ENCODE measurements around the gene DMP1. TPM values are rescaled to one million over a fixed set of nuclear protein-coding genes. Genes with fewer than 3 reads are reported as not detected.

Gene DMP1
- total and polyA plus RNA-seq, 2 of the 13 experiments (the other 11 are each of a cell fraction or from before 2014, with no cell fraction given): not detected

DNA sequence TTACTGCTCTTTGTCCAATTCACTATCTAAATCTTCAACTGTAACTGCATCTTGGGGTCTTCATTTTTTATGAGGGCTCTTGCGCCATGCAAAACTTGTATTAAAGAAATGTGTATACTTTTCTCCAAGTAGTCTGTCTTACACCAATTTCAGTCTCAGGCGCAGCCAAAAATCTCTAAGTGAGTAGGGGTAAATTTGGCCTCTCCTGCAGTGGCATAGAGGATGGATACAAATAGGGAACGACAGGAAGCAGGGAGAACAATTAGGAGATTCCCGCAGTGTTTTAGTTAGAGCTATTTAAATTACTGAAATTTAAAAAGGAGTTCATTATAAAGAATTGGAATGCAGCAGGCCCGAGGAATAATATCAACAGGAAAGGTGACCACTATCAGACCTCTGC lies 30.2 kb downstream of the DMP1 start (continued):
- TF ChIP-seq SYNCRIP (IDR thresholded peaks at IDR 0.05; ENCODE audit: insufficient read depth, low read depth, low read length) (no peak), ZSCAN9 (CRISPR knock-in tag; IDR thresholded peaks at IDR 0.05; ENCODE audit: borderline replicate concordance) (no peak), ZBTB1 (CRISPR knock-in tag; IDR thresholded peaks at IDR 0.05; ENCODE audit: borderline replicate concordance) (no peak), ZFYVE20 (CRISPR knock-in tag; IDR thresholded peaks at IDR 0.05; ENCODE audit: borderline replicate concordance, low read depth) (no peak)

DNA sequence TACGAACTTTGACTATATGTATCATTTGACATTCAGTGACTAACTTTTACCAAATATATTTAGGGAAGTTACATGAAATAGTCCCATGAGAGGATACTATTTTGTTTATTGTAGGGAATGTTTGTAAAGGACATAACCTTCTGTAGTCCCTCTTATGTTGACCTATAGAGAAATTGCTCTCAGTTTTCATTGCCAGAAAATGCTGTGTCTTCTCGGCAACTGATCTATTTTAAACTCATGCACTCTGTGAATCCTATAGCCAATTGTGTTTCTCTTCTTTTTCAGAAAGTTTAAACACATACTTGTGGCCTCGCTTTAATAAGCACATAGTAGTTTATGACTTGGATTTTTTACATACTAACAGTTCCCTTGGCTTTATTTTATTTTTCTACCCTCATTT lies 38.2 kb downstream of the DMP1 start:
- ATAC-seq (no peak), FAIRE-seq (no peak), DNase-seq (ENCODE audit: low spot score) (no peak)
- Histone ChIP-seq H4K20me1 (ENCODE audit: insufficient read depth, low read length) (no peaks in the 10 kb centered on the region), H3K79me2 (ENCODE audit: insufficient read depth, low read length) (no peaks in the 10 kb centered on the region), H2AFZ (ENCODE audit: low read length) (no peak overlapping the region), H3K9ac (ENCODE audit: insufficient read depth, low read depth, low read length) (no peak overlapping the region), H3K27me3 (ENCODE audit: control insufficient read depth in 1 of 2, insufficient read depth in 2 of 2, low read length in 2 of 2) (peaks cover 0 to 10% of the 10 kb centered on the region in 2 experiments; a peak in 1 of 5 replicates), H3K4me3 (replicated peaks in 1 of 3; ENCODE audit: insufficient read depth in 1 of 3, low read depth in 2 of 3, low read length in 3 of 3) (no peak overlapping the region), H3K4me1 (ENCODE audit: insufficient read depth, low read length) (no peaks in the 10 kb centered on the region), H3K36me3 (replicated peaks in 1 of 2; ENCODE audit: control insufficient read depth in 1 of 2, insufficient read depth in 2 of 2, low read length in 2 of 2) (no peaks in the 10 kb centered on the region), H3K4me2 (ENCODE audit: low read depth, low read length) (no peak overlapping the region), H3K9me3 (ENCODE audit: low read length) (peaks cover 15% of the 10 kb centered on the region), H3K27ac (ENCODE audit: extremely low read length, insufficient read depth, low read length) (no peak overlapping the region)
- POLR2A ChIA-PET: no interaction called here
- in situ Hi-C loops (cut with HindIII; ENCODE audit: extremely low pct_ligation_motif_present, low pct_unique_long_range_greater_than_20kb) (loop anchor here (25.0 kb wide), 1 partner anchor 299 kb away; the partner anchor contains the start of gene SPP1), intact Hi-C loops (cut with micrococcal nuclease; ENCODE audit: unreplicated experiment) (no loop called here)
- 0% methylated on average over 3 of the region's 3 CpGs for WGBS (ENCODE audit: low lambda C conversion rate)
- no peak for TF ChIP-seq ZNF530 (CRISPR knock-in tag; IDR thresholded peaks at IDR 0.05; ENCODE audit: low read depth)
- no peak for TF ChIP-seq PCBP1 (IDR thresholded peaks at IDR 0.05; ENCODE audit: borderline replicate concordance, low read depth, low read length)
- TF ChIP-seq, protein P1, sequence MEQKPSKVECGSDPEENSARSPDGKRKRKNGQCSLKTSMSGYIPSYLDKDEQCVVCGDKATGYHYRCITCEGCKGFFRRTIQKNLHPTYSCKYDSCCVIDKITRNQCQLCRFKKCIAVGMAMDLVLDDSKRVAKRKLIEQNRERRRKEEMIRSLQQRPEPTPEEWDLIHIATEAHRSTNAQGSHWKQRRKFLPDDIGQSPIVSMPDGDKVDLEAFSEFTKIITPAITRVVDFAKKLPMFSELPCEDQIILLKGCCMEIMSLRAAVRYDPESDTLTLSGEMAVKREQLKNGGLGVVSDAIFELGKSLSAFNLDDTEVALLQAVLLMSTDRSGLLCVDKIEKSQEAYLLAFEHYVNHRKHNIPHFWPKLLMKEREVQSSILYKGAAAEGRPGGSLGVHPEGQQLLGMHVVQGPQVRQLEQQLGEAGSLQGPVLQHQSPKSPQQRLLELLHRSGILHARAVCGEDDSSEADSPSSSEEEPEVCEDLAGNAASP (CRISPR knock-in tag; IDR thresholded peaks at IDR 0.05; ENCODE audit: borderline replicate concordance): no peak
- no peak for TF ChIP-seq ZNF841 (CRISPR knock-in tag; IDR thresholded peaks at IDR 0.05; ENCODE audit: borderline replicate concordance)
- TF ChIP-seq ARID4A (CRISPR knock-in tag; IDR thresholded peaks at IDR 0.05; ENCODE audit: borderline replicate concordance): no peak
- no peak for TF ChIP-seq MAFK (conservative IDR thresholded peaks at IDR 0.05 in 1 of 2, IDR thresholded peaks at IDR 0.05 in 1 of 2; ENCODE audit: low read length in 2 of 2)
- TF ChIP-seq KDM5A (IDR thresholded peaks at IDR 0.05; ENCODE audit: borderline replicate concordance, low read length): no peak
- no peak for TF ChIP-seq ZNF709 (CRISPR knock-in tag; IDR thresholded peaks at IDR 0.05)
- TF ChIP-seq ZEB1 (IDR thresholded peaks at IDR 0.05; ENCODE audit: insufficient replicate concordance, low read depth): no peak
- CTCF ChIA-PET (ENCODE audit: low intra/inter-chr PET ratio, low total read pairs): no interaction called here
- no TSS peak for BruUV-seq (replicated peaks)
